Measurements from ENCODE around the gene KPTN.
"Not testable (repeated sequence)": the region's sequence is repeated elsewhere in the genome, so short reads cannot be mapped to it uniquely, and the experiment has no call there.

KPTN gene

DNA sequence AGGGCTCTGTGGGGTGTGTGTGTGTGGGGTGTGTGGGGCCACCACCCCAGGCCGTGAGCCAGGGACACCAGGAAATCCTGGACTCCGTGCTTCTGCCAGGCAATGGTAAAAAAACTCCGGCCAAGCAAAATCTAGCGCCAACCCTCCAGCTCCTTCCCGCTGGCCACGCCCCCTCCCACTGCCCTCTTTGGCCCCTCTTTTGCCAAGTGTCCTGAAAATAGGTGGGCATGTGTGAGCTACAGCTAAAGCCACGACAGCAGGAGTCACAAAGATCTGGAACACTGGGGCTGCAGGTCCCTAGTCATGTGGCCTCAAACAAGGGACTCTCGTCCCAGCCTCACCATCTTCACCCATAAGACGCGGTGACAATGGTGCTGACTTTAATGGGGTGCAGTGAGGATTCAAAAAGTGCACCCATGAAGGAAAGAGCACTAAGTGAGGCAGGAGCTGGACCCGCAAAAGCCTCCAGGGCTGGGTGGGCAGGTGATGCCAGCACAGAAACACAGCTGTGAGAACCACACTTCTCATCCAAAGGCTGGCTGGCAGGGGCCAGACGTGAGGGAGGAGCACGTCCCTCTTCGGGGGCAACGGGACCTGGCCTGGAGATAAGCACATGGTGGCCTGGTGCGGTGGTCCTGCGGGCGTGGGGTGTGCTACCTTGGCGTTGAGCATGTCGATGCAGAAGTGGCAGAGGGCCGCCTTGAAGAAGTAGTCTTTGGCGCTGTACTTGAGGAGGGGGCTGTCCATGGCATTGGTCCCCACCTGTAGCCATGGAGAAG lies 7.5 kb upstream of the KPTN start:
- no peak for DNase-seq (ENCODE audit: low read depth)

DNA sequence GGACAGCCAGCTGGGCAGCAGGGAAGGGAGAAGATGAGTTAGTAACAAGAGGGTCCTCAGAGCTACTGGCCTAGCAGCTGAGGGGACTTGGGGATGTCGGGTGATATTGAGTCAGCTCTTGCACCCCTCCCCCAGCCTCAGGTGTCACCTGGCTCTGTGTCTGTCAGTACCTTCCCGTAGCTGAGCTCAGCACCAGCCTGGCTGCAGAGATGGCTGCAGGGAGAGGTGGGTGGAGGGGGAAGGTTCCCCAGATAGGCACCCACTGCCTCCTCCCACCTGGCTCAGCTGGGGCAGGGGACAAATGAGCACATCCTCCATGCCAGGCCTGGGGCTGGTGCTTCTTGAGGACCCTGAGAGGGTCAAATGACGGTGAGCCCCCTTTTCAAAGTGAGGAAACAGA lies 6.8 kb upstream of the KPTN start:
- no peak for DNase-seq (ENCODE audit: low read depth)

GRCh38 chr19:47490031-47490430 lies 6.0 kb upstream of the KPTN start:
- no peak for DNase-seq (ENCODE audit: low read depth)

DNA sequence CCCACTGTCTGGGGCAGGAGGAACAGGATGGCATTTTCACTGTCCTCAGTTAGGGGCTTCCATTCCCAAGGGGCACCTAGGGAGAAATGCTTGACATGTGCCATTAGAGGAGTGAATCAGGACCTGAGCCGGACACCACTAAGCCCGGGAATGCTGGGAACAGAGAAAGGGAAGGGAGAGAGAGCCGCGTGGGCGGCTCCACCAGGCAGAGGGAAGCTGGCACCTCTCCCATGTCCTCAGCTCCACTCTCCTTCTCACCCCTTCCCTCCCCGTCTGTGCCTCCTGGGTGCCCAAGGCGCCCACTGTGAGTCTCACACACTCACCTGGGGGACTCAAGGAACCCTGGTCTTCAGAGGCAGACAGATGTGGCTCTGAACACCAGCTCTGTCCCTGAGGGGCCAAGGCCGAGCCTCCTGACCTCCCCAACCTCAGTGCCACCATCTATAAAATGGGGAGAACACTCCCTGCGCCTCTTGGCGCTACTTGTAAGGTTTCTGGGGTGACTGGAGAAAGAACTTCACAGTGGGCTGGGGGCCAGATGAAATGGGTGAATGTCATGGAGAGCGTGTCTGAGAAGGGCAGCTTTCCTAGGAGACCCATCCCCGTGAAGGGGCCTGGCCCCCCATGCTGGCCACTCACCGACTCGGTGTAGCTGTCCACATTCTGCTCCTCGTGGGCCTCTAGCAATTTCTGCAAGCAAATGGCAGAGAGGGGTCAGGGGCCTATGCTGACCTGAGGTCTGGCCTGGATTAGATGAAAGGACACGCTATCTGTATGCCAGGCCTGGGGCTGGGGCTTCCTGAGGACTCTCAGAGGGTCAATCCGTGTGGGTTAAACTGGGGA lies 5.3 kb upstream of the KPTN start:
- DNase-seq (ENCODE audit: low read depth), result no peak

DNA sequence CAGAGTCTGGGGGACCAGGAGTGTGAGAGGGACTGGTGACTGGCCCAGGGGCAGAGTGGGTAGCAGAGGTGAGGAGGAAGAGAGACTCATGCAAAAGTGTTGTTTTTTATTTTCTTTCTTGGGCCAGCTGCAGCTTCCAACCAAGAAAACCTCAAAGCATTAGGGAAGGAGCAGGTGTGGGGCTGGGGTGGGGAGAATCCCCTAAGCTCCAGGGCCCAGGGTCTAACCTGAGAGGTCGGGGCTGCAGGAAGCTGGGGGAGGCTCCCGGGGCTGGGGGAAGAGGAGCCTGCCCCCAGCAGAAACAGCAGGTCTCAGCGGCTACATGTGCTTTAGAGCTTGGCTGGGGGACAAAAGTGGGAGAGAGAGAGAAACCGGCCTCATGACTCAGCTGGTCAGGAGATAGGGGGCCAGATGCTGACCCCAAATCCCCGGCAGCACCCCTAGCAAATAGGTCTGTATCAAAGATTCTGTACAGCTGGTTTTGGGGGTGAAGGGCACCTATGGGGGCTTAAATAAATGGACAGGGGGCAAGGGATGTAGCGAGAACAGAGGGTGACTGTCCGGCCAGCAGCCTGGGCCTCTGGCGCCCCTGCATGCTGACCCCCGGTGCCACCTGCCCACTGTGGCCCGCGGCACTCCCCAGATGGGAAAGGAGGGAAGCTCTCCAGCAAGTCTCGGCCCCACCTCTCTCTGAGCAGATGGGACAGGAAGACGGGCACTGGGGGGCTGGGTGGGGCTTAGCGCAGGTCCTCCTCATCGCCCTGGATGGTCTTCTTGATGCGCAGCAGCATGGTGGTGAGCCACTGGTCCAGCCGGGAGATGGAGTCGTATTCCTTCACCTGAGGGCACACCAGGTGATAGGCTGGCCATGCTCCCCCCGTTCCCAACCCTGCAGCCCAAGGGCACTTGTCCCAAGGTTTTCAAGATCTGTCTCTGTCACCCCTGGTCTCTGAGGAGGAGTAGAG lies 3.8 kb upstream of the KPTN start:
- no peak for DNase-seq (ENCODE audit: low read depth)

- DNase-seq (ENCODE audit: low read depth), result no peak
Observed at GRCh38 chr19:47486900-47487299, 2.9 kb upstream of the KPTN start.

GRCh38 chr19:47486220-47486619 lies 2.2 kb upstream of the KPTN start:
- not testable (repeated sequence) for DNase-seq (ENCODE audit: low read depth)

DNA sequence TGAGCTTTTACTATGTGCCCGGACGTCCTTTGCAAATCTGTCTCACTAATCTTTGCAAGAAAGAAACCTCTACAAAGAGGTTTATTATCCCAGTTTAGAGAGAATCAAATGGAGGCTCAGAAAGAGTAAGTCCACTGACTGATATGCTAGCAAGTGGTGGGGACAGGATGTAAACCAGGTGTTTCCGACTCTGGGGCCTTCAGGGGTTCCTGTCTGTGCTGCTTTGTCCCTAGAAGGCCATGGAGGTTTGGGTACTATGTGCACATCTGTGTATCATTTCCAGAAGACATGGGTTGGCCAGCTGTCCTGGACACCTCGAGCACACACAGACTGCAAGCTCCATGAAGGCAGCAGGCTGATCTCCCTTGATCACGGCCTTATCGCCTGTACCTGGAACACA lies 1.2 kb upstream of the KPTN start:
- DNase-seq (ENCODE audit: low read depth), result no peak

GRCh38 chr19:47483200-47483599 lies 819 bp downstream of the KPTN start:
- DNase-seq (ENCODE audit: low read depth), result no peak

GRCh38 chr19:47481460-47482052 lies 2.5 kb downstream of the KPTN start:
- DNase-seq (ENCODE audit: low read depth), result no peak

GRCh38 chr19:47480658-47481057 lies 3.4 kb downstream of the KPTN start:
- no peak for DNase-seq (ENCODE audit: low read depth)

GRCh38 chr19:47479701-47480503 lies 4.1 kb downstream of the KPTN start:
- DNase-seq (ENCODE audit: low read depth), result no peak

GRCh38 chr19:47476438-47476972 lies 7.5 kb downstream of the KPTN start:
- DNase-seq (ENCODE audit: low read depth), result no peak

GRCh38 chr19:47475465-47475864 lies 8.6 kb downstream of the KPTN start:
- no peak for DNase-seq (ENCODE audit: low read depth)

DNA sequence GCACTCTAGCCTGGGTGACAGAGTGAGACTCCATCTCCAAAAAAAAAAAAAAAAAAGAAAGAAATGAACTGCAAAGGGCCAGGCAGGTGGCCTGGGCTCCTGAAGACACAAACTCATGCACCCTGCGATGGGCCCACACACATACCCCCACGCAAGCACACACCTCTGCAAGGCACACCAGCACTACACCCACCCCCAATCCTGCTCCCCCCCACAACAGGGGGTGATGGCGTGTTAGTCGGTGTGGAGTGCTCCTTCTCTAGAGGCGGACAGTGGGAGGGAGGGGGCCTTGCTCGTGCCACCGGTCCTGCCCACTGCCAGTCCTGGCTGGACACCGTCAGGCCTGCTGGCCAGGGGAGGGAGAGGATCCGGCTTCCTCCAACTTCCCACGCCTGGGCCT lies 10.7 kb downstream of the KPTN start:
- DNase-seq (ENCODE audit: low read depth), result no peak

GRCh38 chr19:47471733-47472457 lies 12.1 kb downstream of the KPTN start, which contains the start of gene SLC8A2:
TSS of gene SLC8A2 (minus strand) at chr19:47471893. CDS start at chr19:47466403, 5,490 bp downstream.
- peak; percentile 31 for DNase-seq (ENCODE audit: low read depth)

DNA sequence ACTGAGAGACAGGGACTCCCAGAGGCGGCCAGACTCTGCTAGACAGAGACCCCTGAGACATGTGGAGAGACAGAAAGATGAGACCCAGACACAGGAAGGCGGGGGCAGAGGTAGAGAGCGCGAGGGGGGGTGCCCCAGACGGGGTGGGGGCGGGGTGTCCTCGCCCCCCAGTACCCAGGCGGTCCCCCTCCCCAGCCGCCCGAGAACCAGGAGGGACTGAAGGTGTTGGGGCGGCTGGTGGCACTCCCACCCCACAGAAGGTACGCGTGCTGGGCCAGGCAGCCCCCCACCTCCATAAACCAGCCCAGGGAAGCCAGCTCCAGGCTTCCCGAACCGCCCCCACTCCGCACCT lies 12.7 kb downstream of the KPTN start:
- DNase-seq (ENCODE audit: low read depth), result no peak

DNA sequence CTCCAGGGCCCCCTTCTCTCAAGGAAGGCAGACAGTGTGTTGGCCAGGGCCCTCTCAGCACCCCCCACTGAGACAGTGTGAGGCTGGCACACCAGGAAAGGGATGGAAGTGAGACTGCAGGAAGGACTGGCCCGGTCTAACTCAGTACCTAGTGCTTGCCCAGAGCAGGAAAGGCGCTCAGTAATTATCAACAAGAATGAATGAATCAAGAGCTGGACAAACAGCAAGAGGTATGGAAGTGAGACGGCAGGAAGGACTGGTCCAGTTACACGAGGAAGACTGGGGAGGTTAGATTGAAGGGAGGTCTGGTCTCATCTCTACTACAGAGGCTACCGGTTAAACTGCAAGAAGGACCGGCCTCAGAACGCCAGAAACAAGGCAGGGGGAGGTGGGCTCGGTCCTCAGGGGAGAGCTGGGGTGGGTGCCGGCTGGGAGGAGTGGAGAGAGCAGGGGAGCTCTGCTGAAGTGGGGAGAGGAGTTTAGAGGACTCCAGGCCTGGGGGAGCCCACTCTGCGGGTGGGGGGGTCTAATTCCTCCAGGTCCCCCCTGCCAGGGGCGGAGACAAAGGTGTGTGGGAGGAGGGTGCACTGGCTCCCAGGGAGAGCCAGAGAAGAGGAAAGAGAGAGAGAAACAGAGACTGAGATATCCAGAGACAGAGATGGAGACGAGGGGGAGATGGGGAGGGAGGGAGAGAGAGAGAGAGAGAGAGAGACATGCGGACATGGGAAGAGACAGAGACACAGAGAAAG lies 13.4 kb downstream of the KPTN start:
- no peak for DNase-seq (ENCODE audit: low read depth)

- no peak for DNase-seq (ENCODE audit: low read depth)
Observed at GRCh38 chr19:47469719-47470118, 14.3 kb downstream of the KPTN start.
